Ishikawa (cell line): ENCODE data around the gene CBX2.

Source experiments
- CEBPB ChIP-seq: IDR thresholded peaks from 2 replicates; pipeline ENCODE4 v1.6.1; 2012
- CREB1 ChIP-seq: IDR thresholded peaks from 2 replicates; pipeline ENCODE4 v1.6.1; 2012; ENCODE audit warnings: low read depth
- EGR1 ChIP-seq: IDR thresholded peaks from 2 replicates; pipeline ENCODE4 v1.6.1; 2012
- EP300 ChIP-seq: IDR thresholded peaks from 2 replicates; pipeline ENCODE4 v1.6.1; 2012; ENCODE audit warnings: borderline replicate concordance
- FOXM1 ChIP-seq: IDR thresholded peaks from 2 replicates; pipeline ENCODE4 v1.6.1; 2012; ENCODE audit warnings: low read depth, borderline replicate concordance
- NFIC ChIP-seq: IDR thresholded peaks from 2 replicates; pipeline ENCODE4 v1.6.1; 2012
- RAD21 ChIP-seq: IDR thresholded peaks from 2 replicates; pipeline ENCODE4 v1.6.1; 2012; ENCODE audit warnings: low read depth
- TAF1 ChIP-seq: IDR thresholded peaks from 2 replicates; pipeline ENCODE4 v1.6.1; 2012; ENCODE audit warnings: low read depth, mild to moderate bottlenecking
- TCF12 ChIP-seq: IDR thresholded peaks from 2 replicates; pipeline ENCODE4 v1.6.1; 2012; ENCODE audit warnings: low read depth
- TEAD4 ChIP-seq: IDR thresholded peaks from 2 replicates; pipeline ENCODE4 v1.6.1; 2012
- YY1 ChIP-seq: IDR thresholded peaks from 2 replicates; pipeline ENCODE4 v1.6.1; 2012; ENCODE audit warnings: low read depth
- ZBTB7A ChIP-seq: IDR thresholded peaks from 2 replicates; pipeline ENCODE4 v1.6.1; 2012; ENCODE audit warnings: low read depth
- TF ChIP-seq, protein P1 (sequence below): IDR thresholded peaks from 2 replicates; pipeline ENCODE4 v1.6.1; 2012; ENCODE audit warnings: low read depth, mild to moderate bottlenecking
- TF ChIP-seq, protein P2 (sequence below): IDR thresholded peaks from 2 replicates; pipeline ENCODE4 v1.6.1; 2012
- TF ChIP-seq, protein P3 (sequence below): IDR thresholded peaks from 2 replicates; pipeline ENCODE4 v1.6.1; 2012

CBX2 gene

GRCh38 chr17:79785900-79786810 is 8.2 kb downstream of the CBX2 start:
- TF ChIP-seq ZBTB7A (no peak), RAD21 (no peak), CREB1 (no peak), EGR1 (no peak), CEBPB (no peak), YY1 (no peak), TCF12 (no peak), TAF1 (no peak), FOXM1 (no peak), TEAD4 (no peak)
- TF ChIP-seq, protein P1, sequence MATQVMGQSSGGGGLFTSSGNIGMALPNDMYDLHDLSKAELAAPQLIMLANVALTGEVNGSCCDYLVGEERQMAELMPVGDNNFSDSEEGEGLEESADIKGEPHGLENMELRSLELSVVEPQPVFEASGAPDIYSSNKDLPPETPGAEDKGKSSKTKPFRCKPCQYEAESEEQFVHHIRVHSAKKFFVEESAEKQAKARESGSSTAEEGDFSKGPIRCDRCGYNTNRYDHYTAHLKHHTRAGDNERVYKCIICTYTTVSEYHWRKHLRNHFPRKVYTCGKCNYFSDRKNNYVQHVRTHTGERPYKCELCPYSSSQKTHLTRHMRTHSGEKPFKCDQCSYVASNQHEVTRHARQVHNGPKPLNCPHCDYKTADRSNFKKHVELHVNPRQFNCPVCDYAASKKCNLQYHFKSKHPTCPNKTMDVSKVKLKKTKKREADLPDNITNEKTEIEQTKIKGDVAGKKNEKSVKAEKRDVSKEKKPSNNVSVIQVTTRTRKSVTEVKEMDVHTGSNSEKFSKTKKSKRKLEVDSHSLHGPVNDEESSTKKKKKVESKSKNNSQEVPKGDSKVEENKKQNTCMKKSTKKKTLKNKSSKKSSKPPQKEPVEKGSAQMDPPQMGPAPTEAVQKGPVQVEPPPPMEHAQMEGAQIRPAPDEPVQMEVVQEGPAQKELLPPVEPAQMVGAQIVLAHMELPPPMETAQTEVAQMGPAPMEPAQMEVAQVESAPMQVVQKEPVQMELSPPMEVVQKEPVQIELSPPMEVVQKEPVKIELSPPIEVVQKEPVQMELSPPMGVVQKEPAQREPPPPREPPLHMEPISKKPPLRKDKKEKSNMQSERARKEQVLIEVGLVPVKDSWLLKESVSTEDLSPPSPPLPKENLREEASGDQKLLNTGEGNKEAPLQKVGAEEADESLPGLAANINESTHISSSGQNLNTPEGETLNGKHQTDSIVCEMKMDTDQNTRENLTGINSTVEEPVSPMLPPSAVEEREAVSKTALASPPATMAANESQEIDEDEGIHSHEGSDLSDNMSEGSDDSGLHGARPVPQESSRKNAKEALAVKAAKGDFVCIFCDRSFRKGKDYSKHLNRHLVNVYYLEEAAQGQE: no peak

DNA sequence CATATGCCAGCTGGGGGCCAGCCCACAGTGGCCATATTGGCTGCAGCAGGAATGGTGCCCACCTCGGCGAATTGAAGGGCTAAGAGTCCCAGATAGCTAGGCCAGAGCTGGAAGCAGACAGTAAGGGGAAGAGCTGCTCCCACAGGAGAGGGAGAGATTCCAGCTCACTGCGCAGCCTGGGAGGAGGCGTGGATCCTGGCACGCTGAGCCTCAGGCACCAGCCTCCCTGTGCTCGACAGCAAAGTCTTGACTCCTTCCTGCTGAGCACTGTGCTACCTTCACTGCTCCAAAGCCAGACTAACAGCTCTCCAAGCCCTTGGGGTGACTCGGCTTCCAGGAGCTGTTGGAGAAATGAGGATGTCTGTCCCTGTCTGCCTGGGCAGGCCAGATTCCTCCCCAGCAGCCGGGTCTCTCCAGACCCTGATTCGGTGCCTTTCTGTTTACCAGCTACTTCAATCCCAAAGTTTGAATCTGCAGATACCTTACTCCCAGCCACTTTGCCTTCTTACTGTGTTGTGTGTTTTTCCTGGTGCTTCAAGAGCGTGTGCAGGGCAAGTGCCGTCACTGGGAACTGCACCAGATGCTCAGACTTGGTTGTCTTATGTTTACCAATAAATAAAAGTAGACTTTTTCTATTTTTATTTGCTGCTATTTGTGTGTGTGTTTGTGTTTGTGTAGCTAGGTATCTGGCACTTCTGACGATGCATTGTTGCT is 9.1 kb downstream of the CBX2 start:
- no peak for TF ChIP-seq FOXM1
- TF ChIP-seq CREB1: no peak
- no peak for TF ChIP-seq EGR1
- no peak for TF ChIP-seq CEBPB
- TF ChIP-seq EP300: no peak

- TF ChIP-seq ZBTB7A (no peak), TEAD4 (no peak), EGR1 (no peak), TCF12 (no peak), CREB1 (no peak), EP300 (no peak), TAF1 (no peak), YY1 (no peak), CEBPB (no peak), RAD21 (no peak)
- TF ChIP-seq, protein P2, sequence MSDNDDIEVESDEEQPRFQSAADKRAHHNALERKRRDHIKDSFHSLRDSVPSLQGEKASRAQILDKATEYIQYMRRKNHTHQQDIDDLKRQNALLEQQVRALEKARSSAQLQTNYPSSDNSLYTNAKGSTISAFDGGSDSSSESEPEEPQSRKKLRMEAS: no peak
- TF ChIP-seq, protein P3, sequence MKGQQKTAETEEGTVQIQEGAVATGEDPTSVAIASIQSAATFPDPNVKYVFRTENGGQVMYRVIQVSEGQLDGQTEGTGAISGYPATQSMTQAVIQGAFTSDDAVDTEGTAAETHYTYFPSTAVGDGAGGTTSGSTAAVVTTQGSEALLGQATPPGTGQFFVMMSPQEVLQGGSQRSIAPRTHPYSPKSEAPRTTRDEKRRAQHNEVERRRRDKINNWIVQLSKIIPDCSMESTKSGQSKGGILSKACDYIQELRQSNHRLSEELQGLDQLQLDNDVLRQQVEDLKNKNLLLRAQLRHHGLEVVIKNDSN: no peak
Measured at GRCh38 chr17:79788455-79788854, 10.5 kb downstream of the CBX2 start.

GRCh38 chr17:79788989-79789942 is 11.3 kb downstream of the CBX2 start:
- TF ChIP-seq NFIC: no peak
- no peak for TF ChIP-seq CREB1
- no peak for TF ChIP-seq FOXM1
- TF ChIP-seq TCF12: no peak
- TF ChIP-seq, protein P2: no peak
- no peak for TF ChIP-seq YY1
- no peak for TF ChIP-seq RAD21
- TF ChIP-seq, protein P3: no peak
- no peak for TF ChIP-seq TAF1
- no peak for TF ChIP-seq CEBPB
- TF ChIP-seq, protein P1: no peak
- no peak for TF ChIP-seq EP300
